HCT116 (cell line): ENCODE data around the gene CCDC87. TPM values are rescaled to one million over a fixed set of nuclear protein-coding genes. Genes with fewer than 3 reads are reported as not detected.
A peak's percentile ranks its signal among the peaks of the same experiment; 100 is the strongest.

Experiments used
- ATAC-seq: fragments of 200-7000 bp; cut with Tn5 transposase; 2 replicates; pipeline ENCODE4 v1.9.1; 2020; ENCODE audit warnings: mild to moderate bottlenecking, moderate library complexity
- BruUV-seq: library from RNA; stranded (reverse); fragments of 400-500 nt; replicated peaks from 2 replicates; lab custom pipeline; 2021; lab: Mats Ljungman, UMichigan
- CTCF ChIA-PET: fragments of 300-600 bp; sonication (Branson Sonifier 250); formaldehyde crosslinking; loops from one replicate; lab custom pipeline; 2021; ENCODE audit warnings: antibody characterized with exemption; lab: Charles Lee
- POLR2A ChIA-PET: fragments of 300-600, 350-600 bp; sonication (Branson Sonifier 250); formaldehyde crosslinking; loops from one replicate; lab custom pipeline; 2021; ENCODE audit warnings: antibody characterized with exemption; lab: Charles Lee
- RAD21 ChIA-PET, 2 experiments: fragments of 300-600 bp; sonication (Branson Sonifier 250); formaldehyde crosslinking; loops; one replicate each; lab custom pipeline; 2023; ENCODE audit warnings: low total read pairs in 2 of 2; ENCODE audit not compliant: uncharacterized antibody in 2 of 2, unreplicated experiment in 2 of 2, low non-redundant PET in 1 of 2; lab: Charles Lee
- DNase-seq: peaks from one replicate; pipeline ENCODE4 v3.0.0-alpha.2; 2010; ENCODE audit warnings: low read depth, low spot score
- H2AFZ ChIP-seq: fragments of 200-600 bp; shearing (Covaris generic), sonication (generic); 2 replicates; pipeline ENCODE4 v1.6.1; 2017; ENCODE audit warnings: low read depth, mixed run types, mixed read lengths, antibody characterized with exemption, low read length; ENCODE audit not compliant: poor library complexity, severe bottlenecking
- H3K27ac ChIP-seq: 2 replicates; pipeline ENCODE4 v1.5.1; 2012; ENCODE audit warnings: low read depth, low read length
- H3K27me3 ChIP-seq: fragments of 200-600 bp; sonication (generic); 2 replicates; pipeline ENCODE4 v1.6.1; 2016; ENCODE audit warnings: mixed run types, low read length, mixed read lengths; ENCODE audit not compliant: insufficient read depth
- H3K36me3 ChIP-seq, 2 experiments: fragments of 200-500 bp in 1 of 2; fragments of 200-600 bp in 1 of 2; sonication (Bioruptor generic) in 1 of 2; sonication (generic) in 1 of 2; 2 replicates each; pipeline versions ENCODE4 v1.5.1 to v1.6.1; 2014 to 2016; ENCODE audit warnings: low read length in 2 of 2, inconsistent platforms in 1 of 2, mixed read lengths in 1 of 2, mixed run types in 1 of 2; ENCODE audit not compliant: insufficient read depth in 2 of 2, control insufficient read depth in 1 of 2
- H3K4me1 ChIP-seq, 2 experiments: fragments of 200-600 bp in 1 of 2; sonication (generic) in 1 of 2; 2 replicates each; pipeline versions ENCODE4 v1.5.1 to v1.6.1; 2012 to 2017; ENCODE audit warnings: low read length in 2 of 2, inconsistent platforms in 1 of 2, mild to moderate bottlenecking in 1 of 2, mixed read lengths in 1 of 2, mixed run types in 1 of 2, moderate library complexity in 1 of 2; ENCODE audit not compliant: insufficient read depth in 2 of 2, control insufficient read depth in 1 of 2
- H3K4me2 ChIP-seq: fragments of 200-600 bp; sonication (generic); 2 replicates; pipeline ENCODE4 v1.6.1; 2017; ENCODE audit warnings: mixed run types, low read length, mixed read lengths
- H3K4me3 ChIP-seq, 2 experiments: fragments of 200-600 bp in 1 of 2; sonication (generic) in 1 of 2; replicated peaks in 1 of 2; 2 replicates each; pipeline ENCODE4 v1.5.1; 2011 to 2016; ENCODE audit warnings: low read length in 2 of 2, control low read depth in 1 of 2, low read depth in 1 of 2, mild to moderate bottlenecking in 1 of 2, mixed read lengths in 1 of 2, mixed run types in 1 of 2
- H3K79me2 ChIP-seq: fragments of 200-600 bp; sonication (generic); 2 replicates; pipeline ENCODE4 v1.6.1; 2017; ENCODE audit warnings: mild to moderate bottlenecking, mixed run types, low read length, moderate library complexity, mixed read lengths; ENCODE audit not compliant: insufficient read depth
- H3K9ac ChIP-seq: fragments of 200-600 bp; sonication (generic); 2 replicates; pipeline ENCODE4 v1.6.1; 2016; ENCODE audit warnings: low read length, mixed read lengths
- H3K9me2 ChIP-seq: fragments of 200-600 bp; sonication (generic), shearing (Covaris generic); 2 replicates; pipeline ENCODE4 v1.6.1; 2017; ENCODE audit warnings: mixed run types, mild to moderate bottlenecking, moderate library complexity; ENCODE audit not compliant: insufficient read depth
- H3K9me3 ChIP-seq, 2 experiments: fragments of 200-500 bp in 1 of 2; fragments of 200-600 bp in 1 of 2; sonication (Bioruptor generic) in 1 of 2; sonication (generic) in 1 of 2; 2 replicates each; pipeline ENCODE4 v1.6.1; 2014 to 2017; ENCODE audit warnings: low read length in 2 of 2, mixed read lengths in 2 of 2, inconsistent platforms in 1 of 2, low read depth in 1 of 2, mild to moderate bottlenecking in 1 of 2, mixed run types in 1 of 2, moderate library complexity in 1 of 2; ENCODE audit not compliant: control insufficient read depth in 1 of 2, insufficient read depth in 1 of 2
- H4K20me1 ChIP-seq: fragments of 200-600 bp; sonication (generic), shearing (Covaris generic); 2 replicates; pipeline ENCODE4 v1.6.1; 2017; ENCODE audit warnings: mixed run types, mild to moderate bottlenecking, moderate library complexity; ENCODE audit not compliant: insufficient read depth
- ATF3 ChIP-seq: IDR thresholded peaks from 2 replicates; pipeline ENCODE4 v1.6.1; 2012
- CEBPB ChIP-seq: IDR thresholded peaks from 2 replicates; pipeline ENCODE4 v1.6.1; 2012; ENCODE audit warnings: low read depth
- CTCF ChIP-seq, 3 experiments: fragments of 200-600 bp in 1 of 3; sonication (generic) in 1 of 3; IDR thresholded peaks in 2 of 3; conservative IDR thresholded peaks in 1 of 3; 2 replicates each; pipeline ENCODE4 v1.5.1; 2012 to 2017; ENCODE audit warnings: low read depth in 2 of 3, low read length in 2 of 3, antibody characterized with exemption in 1 of 3, borderline replicate concordance in 1 of 3, control low read depth in 1 of 3, mild to moderate bottlenecking in 1 of 3, mixed read lengths in 1 of 3, mixed run types in 1 of 3, moderate library complexity in 1 of 3; ENCODE audit not compliant: insufficient read depth in 1 of 3
- EGR1 ChIP-seq: IDR thresholded peaks from 2 replicates; pipeline ENCODE4 v1.6.1; 2012; ENCODE audit warnings: low read depth
- ELF1 ChIP-seq: IDR thresholded peaks from 2 replicates; pipeline ENCODE4 v1.6.1; 2012; ENCODE audit warnings: low read depth, borderline replicate concordance
- JUND ChIP-seq: IDR thresholded peaks from 2 replicates; pipeline ENCODE4 v1.6.1; 2012
- POLR2A ChIP-seq: IDR thresholded peaks from 2 replicates; pipeline ENCODE4 v1.7.0; 2011; ENCODE audit warnings: borderline replicate concordance; ENCODE audit not compliant: insufficient read depth, insufficient read length; ENCODE audit errors: extremely low read depth
- POLR2AphosphoS5 ChIP-seq: IDR thresholded peaks from 2 replicates; pipeline ENCODE4 v1.6.1; 2011; ENCODE audit warnings: mild to moderate bottlenecking, low read depth, low read length, moderate library complexity
- RAD21 ChIP-seq: IDR thresholded peaks from 2 replicates; pipeline ENCODE4 v1.6.1; 2012; ENCODE audit warnings: low read depth, mild to moderate bottlenecking
- REST ChIP-seq: IDR thresholded peaks from 2 replicates; pipeline ENCODE4 v1.6.1; 2012; ENCODE audit warnings: low read depth
- SIN3A ChIP-seq: IDR thresholded peaks from 2 replicates; pipeline ENCODE4 v1.6.1; 2012; ENCODE audit warnings: low read depth
- SP1 ChIP-seq: IDR thresholded peaks from 2 replicates; pipeline ENCODE4 v1.6.1; 2012; ENCODE audit warnings: low read depth
- SRF ChIP-seq: IDR thresholded peaks from 2 replicates; pipeline ENCODE4 v1.6.1; 2012; ENCODE audit warnings: low read depth
- TCF7L2 ChIP-seq: IDR thresholded peaks from 2 replicates; pipeline ENCODE4 v1.7.0; 2011; ENCODE audit warnings: borderline replicate concordance, inconsistent platforms; ENCODE audit not compliant: insufficient read depth, insufficient read length; ENCODE audit errors: extremely low read depth
- YY1 ChIP-seq: IDR thresholded peaks from 2 replicates; pipeline ENCODE4 v1.6.1; 2011; ENCODE audit warnings: low read length, low read depth, moderate library complexity, mild to moderate bottlenecking; ENCODE audit not compliant: insufficient replicate concordance; ENCODE audit errors: extremely low read depth
- ZNF274 ChIP-seq: fragments of 200-500 bp; sonication (Bioruptor generic); IDR thresholded peaks from 2 replicates; pipeline ENCODE4 v1.6.1; 2014; ENCODE audit warnings: mild to moderate bottlenecking, low read depth, low read length, inconsistent platforms
- intact Hi-C: fragments of 100-400 bp; cut with micrococcal nuclease; formaldehyde crosslinking; loops from 2 replicates; pipeline ENCODE4 v1.10.0; 2022
- total RNA-seq: library from RNA; stranded (reverse); gene quantifications from one replicate; pipeline ENCODE4 v1.2.1, GENCODE V29; 2021; ENCODE audit not compliant: unreplicated experiment
- TF ChIP-seq, protein P1 (sequence below): IDR thresholded peaks from 2 replicates; pipeline ENCODE4 v1.6.1; 2012
- TF ChIP-seq, protein P2 (sequence below): IDR thresholded peaks from 2 replicates; pipeline ENCODE4 v1.6.1; 2011; ENCODE audit warnings: mild to moderate bottlenecking, low read length, moderate library complexity; ENCODE audit not compliant: insufficient replicate concordance; ENCODE audit errors: extremely low read depth

The CCDC87 gene
- total RNA-seq, 1 experiment from 2014 or later, result 0.39 TPM

GRCh38 chr11:66545701-66546367 lies 47.0 kb downstream of the CCDC87 start, which contains the start of gene ZDHHC24:
ZDHHC24 (minus strand) TSS chr11:66546048; CDS start chr11:66546003, 45 bp downstream.
- Histone ChIP-seq H3K27me3 (no peaks in the 10 kb centered on the region), H3K4me1 (peaks cover 0 to 12% of the 10 kb centered on the region in 2 experiments; a peak in 2 of 4 replicates), H3K4me2 (peak within 1 kb of the TSS; percentile 96), H3K9me2 (no peaks in the 10 kb centered on the region), H4K20me1 (no peaks in the 10 kb centered on the region), H3K79me2 (no peaks in the 10 kb centered on the region), H3K36me3 (no peaks in the 10 kb centered on the region), H2AFZ (peak within 1 kb of the TSS; percentile 91), H3K9ac (peak within 1 kb of the TSS; percentile 86), H3K4me3 (peak within 1 kb of the TSS; percentile 75 to 82), H3K27ac (peak within 1 kb of the TSS; percentile 67), H3K9me3 (no peaks in the 10 kb centered on the region)
- no TSS peak for BruUV-seq
- POLR2A ChIA-PET, result interaction anchor here (0.6 to 1.6 kb wide), 5 partner anchors 11 to 132 kb away, joined by 3 to 10 read pairs (median 4); partner anchors contain the start of genes RBM4 and RBM4B
- DNase-seq (peak; percentile 90), ATAC-seq (peak; percentile 98)
- RAD21 ChIA-PET, result interaction anchor here in 1 of 2 experiments (1.4 kb wide), 1 partner anchor 132 kb away, joined by 11 read pairs; the partner anchor contains the start of gene RBM4B
- CTCF ChIA-PET, result interaction anchor here (0.7 to 1.1 kb wide), 2 partner anchors 79 to 133 kb away, joined by 3 to 4 read pairs; partner anchors contain the start of gene PELI3
- intact Hi-C loops, result no loop called here
- TF ChIP-seq TCF7L2 (peak; percentile 13), ELF1 (no peak; the same call in 1 of the 2 replicates), EGR1 (peak; percentile 66), ZNF274 (no peak), YY1 (no peak), CEBPB (no peak), SRF (no peak), REST (no peak), RAD21 (no peak), SP1 (peak; percentile 86), POLR2A (peak; percentile 23), JUND (no peak), POLR2AphosphoS5 (peak; percentile 90), ATF3 (no peak), SIN3A (peak; percentile 66; the same call in 1 of the 2 replicates), CTCF (IDR thresholded peaks at IDR 0.05 in 2 of 3, conservative IDR thresholded peaks at IDR 0.05 in 1 of 3; ENCODE audit: borderline replicate concordance in 1 of 3, insufficient read depth in 1 of 3, low read depth in 2 of 3, low read length in 2 of 3) (no peak)
- TF ChIP-seq, protein P1, sequence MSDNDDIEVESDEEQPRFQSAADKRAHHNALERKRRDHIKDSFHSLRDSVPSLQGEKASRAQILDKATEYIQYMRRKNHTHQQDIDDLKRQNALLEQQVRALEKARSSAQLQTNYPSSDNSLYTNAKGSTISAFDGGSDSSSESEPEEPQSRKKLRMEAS, result peak; percentile 61
- TF ChIP-seq, protein P2, sequence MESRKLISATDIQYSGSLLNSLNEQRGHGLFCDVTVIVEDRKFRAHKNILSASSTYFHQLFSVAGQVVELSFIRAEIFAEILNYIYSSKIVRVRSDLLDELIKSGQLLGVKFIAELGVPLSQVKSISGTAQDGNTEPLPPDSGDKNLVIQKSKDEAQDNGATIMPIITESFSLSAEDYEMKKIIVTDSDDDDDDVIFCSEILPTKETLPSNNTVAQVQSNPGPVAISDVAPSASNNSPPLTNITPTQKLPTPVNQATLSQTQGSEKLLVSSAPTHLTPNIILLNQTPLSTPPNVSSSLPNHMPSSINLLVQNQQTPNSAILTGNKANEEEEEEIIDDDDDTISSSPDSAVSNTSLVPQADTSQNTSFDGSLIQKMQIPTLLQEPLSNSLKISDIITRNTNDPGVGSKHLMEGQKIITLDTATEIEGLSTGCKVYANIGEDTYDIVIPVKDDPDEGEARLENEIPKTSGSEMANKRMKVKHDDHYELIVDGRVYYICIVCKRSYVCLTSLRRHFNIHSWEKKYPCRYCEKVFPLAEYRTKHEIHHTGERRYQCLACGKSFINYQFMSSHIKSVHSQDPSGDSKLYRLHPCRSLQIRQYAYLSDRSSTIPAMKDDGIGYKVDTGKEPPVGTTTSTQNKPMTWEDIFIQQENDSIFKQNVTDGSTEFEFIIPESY, result peak; percentile 79
